T1000 (cell line): ENCODE data around the gene SNX8.

Experiments
- DNase-seq: peaks from one replicate; lab custom pipeline; 2025; ENCODE audit warnings: mixed read lengths; lab: John Stamatoyannopoulos, UW

The SNX8 gene

DNA sequence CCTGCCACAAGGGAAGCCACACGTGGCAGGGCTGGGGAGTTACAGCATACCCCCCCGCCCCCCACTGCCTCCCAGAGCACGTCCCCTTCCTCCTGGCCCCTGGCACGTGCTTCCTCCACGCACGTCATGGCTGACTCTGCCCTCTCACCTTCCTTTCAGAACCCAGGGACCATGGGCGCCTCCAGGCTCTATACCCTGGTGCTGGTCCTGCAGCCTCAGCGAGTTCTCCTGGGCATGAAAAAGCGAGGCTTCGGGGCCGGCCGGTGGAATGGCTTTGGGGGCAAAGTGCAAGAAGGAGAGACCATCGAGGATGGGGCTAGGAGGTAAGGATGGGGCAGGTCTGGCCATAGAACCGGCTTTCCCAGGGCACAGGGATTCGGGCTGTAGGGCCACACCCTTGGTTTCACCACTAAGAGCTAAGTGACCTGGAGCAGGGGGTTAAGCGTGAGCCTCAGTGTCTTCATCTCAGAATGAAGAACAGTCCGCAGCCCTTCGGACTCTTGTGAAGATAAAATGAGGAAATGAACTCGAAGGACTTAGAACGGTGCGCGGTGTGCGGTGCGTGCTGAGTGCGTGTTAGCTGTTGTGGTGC is 69.7 kb downstream of the SNX8 start:
- DNase-seq = no peak

DNA sequence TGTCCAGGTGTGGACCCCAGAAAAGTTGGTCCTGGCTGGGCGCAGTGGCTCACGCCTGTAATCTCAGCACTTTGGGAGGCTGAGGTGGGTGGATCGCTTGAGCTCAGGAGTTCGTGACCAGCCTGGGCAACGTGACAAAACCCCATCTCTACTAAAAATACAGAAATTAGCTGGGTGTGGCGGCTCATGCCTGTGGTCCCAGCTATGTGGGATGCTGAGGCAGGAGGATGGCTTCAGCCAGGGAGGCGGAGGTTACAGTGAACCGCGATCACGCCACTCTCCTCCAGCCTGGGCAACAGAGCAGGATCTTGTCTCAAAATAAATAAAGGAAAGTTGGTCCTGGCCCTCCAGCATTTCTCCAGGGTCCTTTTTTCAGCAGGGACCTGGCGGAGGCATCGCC is 70.8 kb downstream of the SNX8 start:
- DNase-seq = no peak

DNA sequence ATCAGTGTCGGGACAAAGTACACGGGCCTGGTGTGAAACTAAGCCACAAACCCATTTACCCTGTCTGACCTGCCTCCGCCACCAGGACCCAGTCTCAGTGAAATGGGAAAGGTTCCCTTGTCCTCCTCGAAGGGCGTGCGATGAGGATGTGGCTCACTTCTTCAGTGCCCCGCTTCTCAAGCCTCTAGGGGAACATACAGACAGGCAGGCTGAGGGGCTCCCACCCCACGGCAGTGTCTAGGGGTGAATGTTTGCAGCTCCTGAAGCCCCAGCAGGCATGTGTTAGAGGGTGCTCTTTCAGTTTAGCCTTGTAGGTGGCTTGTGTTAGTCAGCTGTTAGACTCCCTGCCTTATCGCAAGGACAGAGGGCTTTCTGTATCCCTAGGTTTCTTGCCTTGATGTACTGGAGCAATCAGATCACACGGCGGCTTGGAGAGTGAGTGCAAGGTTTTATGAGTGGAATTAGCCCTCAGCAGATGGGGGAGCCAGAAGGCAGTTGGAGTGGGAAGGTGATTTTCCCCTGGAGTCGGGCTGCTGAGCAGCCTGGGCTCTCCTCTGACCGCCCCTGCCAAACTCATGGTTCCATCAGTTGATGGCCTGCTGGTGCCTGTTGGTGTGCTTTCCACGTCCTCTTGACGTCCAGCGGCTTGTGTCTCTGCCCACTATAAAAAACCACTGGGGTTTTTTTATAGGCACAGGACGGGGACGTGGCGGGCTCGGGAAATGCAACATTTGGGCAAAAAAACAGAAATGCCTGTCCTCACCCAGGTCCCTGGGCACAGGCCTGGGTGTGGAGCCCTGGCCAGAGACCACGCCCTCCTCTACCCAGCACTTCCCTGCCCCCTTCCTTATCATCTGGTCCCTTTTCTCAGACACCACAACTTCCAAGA is 71.5 kb downstream of the SNX8 start:
- no peak for DNase-seq

DNA sequence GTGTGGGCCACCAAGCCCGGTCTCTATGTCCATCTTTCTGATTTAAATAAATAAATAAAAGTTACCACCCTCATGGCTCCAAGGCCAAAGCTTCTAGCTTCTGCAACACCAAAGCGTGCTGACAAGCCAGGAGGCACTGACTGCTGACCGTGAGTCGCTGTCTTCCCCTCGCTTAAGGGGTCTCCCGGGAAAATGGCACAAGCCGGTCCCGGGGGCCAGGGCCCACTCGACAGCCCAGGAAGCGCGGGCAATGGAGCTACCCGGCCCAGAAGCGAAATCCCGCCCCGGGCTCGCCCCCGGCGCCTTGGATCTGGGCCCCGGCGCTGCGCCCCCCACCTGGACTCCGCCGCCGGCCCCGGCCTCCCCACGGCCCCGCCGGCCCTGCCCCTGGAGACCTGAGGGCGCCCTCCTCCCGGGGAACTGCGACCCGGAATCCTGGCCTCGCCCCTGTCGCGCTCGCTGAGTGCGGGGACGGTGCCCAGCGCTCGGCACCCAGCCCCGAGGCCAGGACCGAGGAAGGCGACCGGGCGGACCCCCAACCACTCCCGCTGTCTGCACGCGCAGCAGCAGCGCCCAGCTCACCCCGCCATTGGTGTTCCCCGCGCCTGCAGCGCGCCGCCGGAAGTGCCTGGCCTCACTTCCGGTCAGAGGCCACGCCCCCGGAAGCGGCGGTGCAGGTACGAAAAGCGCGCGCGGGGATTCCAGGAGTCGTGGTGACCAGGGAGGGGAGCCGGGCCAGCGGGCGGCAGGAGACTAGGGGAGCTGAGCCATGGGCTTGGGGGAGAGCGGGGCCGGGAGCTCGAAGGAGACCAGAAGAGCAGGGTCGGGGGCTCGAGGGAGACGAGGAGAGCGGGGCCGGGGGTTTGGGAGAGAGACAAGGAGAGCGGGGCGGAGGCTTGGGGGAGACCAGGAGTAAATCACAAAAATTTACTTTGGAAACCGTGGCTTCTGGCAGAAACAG is 72.4 kb downstream of the SNX8 start, which contains the start of the genes MRM2 and NUDT1:
Gene MRM2, minus strand, starts transcription at position 626 of the 961 bp plus-strand sequence. Its CDS starts 36 bp downstream, at position 590.
Gene NUDT1, plus strand, starts transcription at position 647 of the 961 bp plus-strand sequence. CDS start 2,349 bp downstream, outside the sequence.
- DNase-seq = peak; percentile 63

DNA sequence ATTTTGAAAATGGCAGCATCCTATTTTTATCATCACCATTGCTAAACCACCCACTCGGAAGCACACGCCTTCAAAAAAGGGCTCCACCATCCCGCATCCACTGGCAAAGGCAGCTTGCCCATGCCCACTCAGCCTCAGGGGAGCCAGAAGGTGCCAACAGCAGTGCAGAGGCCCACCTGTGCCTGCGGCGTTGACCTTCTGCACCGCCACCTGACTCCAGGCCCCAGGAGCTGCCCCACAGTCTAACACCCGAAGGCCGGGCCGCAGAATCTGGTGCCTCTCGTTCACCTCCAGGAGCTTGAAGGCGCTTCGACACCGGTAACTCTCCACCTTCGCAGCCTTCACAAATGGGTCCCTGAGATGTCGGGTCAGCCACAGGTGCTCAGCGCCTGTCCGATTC is 75.0 kb downstream of the SNX8 start:
- no peak for DNase-seq

DNA sequence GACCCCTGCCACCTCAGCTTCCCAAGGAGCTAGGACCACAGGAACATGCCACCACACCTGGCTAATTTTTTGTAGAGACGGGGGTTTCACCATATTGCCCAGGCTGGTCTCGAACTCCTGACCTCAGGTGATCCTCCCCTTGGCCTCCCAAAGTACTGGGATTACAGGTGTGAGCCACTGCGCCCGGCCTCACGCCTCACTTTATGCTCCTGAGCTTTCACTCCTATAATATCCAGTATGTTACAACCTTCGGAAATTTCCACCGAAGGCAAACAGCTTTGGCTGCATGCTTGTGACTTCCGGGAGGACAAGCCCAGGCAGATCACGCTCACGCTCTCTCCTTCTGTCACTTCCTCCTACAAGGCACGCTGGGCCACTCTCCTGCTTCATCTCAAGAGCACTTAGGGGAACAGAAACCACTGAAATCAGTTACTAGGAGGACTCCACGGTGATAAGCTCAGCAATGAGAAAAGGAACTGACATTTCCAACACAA is 77.1 kb downstream of the SNX8 start:
- no peak for DNase-seq

DNA sequence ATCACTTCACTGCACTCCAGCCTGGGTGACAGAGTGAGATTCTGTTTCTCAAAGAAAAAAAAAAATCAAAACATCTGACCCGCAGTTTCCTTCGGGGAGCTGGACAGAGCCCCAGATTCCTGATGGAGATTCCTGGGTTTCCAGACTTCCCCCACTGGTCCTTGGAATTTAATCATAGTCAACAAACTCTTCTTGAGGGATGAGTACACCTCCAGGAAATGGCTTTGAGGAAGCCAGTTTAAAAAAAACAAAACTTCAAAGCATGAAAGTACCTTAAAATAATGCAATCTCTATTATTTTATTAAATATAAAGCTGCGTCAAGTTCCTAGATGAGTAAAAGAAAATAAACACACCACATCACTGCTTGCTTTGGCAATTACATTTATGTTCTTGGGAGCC is 80.3 kb downstream of the SNX8 start:
- DNase-seq = no peak

DNA sequence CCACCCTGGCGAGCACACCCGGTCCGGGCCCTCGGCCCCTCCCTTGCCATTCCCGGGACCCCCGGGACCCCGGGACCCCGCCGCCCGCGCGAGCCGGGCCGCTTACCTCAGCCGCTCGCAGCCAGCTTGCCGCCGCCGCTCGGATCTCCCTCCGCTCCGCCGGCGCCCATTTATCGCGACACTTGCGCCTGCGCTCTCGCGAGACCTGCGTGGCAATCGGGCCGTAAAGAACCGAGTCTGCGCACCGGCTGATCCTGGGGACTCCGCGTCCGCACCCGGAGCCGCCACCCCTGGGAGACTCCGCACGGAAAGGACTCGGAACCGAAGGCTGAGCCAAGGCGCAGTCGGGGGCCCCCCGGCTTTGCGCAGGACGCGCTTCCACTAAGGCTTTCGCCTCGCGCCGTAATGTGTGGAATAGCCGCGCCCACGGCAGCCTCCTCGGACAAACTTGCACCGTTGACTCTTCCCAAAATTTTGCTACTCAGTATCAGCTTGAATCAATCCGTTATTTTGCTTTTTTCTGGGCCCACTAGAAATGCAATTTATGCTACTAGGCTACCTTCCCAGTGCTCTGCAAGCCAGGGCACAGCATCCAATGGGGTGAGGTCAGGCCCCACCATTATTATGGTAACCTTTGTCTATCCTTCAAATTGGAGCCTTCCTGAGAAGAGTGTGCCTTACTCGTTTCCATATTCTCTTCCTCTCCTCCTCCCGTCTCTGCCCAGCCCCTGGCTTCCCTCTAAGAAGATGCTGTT is 81.3 kb downstream of the SNX8 start, which contains the start of gene MAD1L1:
Gene MAD1L1, minus strand, starts transcription at position 180 of the 755 bp plus-strand sequence. CDS start 2,812 bp downstream, outside the sequence.
- peak; percentile 87 for DNase-seq

DNA sequence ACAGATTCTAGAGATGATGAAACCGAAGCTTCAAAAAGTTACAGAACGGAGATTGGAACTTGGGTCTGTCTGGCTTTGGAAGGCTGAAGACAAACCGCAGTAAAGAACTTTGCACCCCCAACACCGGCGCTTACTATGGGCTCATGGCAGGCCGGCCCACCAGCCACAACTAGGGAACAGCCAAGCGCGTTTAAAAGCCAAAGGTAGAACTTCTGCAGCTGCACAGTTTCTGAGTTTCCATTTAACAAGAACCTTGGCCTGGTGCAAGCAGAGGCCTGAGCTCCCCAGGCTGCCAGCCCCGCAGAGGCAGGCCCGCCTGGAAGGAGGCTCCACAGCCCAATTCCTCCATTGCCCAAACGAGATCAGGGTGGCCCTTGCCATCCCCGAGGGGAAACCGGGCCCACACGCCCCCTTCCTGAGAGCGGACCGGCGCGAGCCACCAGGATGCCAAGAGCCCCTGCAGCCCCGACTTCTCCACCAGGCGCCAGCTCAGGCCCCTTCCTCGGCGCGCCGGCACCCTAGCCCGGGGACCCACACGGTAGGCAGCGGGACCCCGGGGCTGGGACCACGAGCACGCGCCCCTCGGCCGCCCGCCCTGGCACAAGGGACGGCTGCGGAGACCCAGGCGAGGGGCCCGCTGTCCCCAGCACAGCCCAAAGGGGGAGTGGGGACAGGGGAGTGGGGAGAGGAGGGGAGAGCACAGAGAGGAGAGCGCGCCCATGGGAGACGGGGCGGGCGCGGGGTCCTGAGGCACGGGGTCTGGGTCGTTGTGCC is 82.1 kb downstream of the SNX8 start:
- no peak for DNase-seq

DNA sequence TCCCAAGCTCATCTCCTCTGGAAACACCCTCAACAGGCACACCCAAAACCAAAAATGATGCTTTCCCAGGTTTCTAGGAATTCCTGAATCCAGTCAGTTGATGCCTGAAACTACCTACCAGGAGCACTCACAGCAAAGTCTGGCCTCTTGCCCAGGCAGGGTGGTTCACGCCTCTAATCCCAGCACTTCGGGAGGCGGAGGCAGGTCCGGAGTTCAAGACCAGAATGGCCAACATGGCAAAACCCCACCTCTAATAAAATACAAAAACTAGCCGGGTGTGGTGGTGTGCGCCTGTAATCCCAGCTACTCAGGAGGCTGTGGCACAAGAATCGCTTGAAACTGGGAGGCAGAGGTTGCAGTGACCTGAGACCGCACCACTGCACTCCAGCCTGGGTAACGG is 83.4 kb downstream of the SNX8 start:
- DNase-seq = no peak

DNA sequence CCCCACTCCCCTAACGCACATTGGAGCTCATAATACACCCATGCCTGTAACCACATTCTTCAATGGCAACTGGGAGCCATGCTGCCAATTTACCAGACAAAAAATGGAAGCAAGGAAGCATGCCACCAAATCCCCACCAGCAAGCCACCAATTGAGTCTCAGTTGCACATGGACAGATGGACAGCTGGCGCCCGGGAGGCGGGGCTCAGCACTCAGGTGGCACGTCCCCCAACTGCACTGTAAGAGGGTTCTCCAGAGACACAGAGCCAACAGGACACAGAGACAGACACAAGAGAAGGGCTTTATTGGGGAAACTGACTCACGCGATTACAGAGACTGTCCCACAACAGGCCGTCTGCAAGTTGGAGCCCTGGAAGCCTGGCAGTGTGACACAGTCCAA is 84.0 kb downstream of the SNX8 start:
- DNase-seq = no peak

DNA sequence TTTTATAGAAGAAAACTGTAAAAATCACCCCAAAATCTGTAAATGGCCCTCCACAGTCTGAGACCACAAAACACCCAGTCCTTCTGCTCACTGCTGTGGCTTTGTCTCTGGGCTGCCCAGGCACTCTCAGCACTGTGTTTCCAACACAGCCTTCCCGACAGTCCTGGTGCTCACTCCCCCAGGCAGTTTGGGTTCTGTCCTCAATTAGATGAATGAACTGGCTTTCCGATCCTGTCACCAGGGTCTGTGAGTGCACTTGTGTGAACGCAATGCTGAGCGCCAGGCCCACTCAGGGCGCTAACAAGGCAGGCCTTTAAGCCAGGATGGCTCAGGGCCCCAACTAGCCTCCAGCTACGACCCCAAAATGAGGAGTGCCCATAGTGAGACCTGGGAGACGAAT is 84.8 kb downstream of the SNX8 start:
- no peak for DNase-seq

DNA sequence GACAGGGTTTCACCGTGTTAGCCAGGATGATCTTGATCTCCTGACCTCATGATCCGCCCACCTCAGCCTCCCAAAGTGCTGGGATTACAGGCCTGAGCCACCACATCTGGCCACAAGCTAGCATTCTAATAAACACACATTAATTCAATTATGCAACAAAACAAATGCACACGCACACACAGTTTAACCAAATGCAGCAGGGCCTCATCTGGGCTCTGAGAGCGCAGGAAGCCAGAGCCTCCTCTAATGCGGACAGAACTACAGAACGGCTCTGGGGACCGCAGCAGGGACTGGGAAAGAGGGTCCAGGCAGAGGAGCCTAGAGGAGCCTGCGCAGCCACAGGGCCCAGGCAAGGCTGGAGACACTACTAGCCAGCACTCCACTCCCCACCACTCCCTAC is 85.3 kb downstream of the SNX8 start:
- no peak for DNase-seq

DNA sequence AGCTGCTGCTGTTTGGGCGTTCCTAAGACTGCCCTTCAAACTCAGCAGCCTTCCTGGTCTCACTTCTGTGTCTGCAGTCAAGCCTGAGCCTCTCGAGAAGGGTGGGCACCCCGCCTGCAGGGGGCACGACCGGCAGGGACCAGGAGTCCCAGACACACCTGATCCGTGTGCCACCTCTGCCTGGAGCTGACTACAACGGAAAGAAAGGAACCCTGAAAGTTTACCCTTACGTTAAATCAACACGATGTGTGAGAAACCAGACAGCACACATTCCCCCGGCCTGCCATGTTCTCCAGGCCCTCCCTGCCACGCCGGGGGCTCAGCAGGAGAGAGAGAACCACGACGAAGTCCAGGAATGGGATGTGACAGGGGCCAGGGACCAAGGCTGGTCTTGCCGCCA is 86.5 kb downstream of the SNX8 start:
- DNase-seq = no peak

DNA sequence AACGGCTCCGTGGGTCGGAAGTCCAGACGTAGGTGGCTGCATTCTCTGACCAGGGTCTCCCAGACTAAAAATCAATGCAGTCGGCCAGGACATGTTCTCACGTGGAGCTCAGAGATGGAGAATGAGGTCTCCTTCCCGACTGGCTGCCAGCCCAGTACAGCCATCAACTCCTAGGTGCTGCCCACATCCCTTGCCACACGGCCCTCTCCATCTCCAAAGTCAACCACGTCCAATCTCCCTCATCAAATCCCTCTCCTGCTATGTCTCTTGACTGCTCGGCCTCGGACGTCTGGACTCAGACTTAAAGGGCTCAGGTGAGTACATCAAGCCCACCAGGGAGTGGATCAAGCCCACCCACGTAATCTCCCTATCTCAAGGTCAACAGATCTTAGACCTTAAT is 88.4 kb downstream of the SNX8 start:
- no peak for DNase-seq

DNA sequence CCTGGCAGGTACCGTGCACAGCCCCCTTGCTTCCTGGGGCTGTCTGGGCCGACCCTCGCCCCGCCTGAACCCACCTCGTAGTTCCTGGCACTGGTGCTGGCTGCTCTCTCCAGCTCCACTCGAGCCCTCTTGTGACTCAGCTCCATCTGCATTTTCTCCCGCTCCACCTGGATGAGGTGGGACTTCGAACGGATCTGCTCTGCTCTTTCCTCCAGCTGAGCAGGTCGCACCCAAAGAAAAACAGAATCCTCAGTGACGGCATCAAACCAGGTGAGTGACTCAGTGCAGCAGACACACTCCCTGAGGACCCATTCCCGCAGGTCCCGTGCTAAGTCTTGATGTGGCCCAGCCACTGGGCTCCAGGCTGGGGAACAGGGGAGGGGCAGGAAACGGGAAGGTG is 88.9 kb downstream of the SNX8 start:
- DNase-seq = no peak

DNA sequence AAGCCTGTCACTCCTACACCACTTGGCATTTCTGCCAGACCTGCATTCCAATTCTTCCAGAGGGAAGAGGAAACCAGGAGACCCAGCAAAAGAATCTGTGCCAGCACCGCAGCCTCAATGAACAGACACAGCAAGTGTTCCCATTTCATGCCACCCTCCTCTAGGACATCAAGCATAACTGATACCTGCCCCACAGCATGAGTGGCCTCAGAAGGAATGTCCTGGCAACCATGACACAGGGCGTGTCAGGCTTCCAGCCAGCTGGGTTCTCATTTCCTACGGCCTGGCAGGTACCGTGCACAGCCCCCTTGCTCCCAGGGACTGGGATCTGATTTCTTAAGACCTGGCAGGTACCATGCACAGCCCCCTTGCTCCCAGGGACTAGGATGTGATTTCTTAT is 89.3 kb downstream of the SNX8 start:
- no peak for DNase-seq

DNA sequence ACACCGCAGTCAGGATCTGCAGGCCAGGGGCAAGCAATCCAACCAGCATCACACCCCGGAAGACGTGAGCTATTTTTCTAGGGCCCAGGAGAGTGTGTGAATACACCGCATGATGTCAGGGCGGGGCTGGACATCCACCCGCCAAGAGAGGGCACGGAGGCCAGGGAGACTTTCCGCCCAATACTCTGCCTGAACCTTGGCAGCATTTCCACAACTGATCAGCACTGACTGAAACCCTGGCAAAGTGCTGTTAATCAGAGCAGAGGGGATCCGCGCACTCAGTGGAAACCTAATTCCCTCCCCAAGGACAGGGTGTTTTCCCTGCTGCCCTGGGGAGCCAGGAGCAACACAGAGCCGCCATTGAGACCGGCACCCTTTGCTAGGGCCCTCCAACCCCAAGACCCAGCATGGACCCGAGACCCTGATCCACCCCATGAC is 89.7 kb downstream of the SNX8 start:
- no peak for DNase-seq

DNA sequence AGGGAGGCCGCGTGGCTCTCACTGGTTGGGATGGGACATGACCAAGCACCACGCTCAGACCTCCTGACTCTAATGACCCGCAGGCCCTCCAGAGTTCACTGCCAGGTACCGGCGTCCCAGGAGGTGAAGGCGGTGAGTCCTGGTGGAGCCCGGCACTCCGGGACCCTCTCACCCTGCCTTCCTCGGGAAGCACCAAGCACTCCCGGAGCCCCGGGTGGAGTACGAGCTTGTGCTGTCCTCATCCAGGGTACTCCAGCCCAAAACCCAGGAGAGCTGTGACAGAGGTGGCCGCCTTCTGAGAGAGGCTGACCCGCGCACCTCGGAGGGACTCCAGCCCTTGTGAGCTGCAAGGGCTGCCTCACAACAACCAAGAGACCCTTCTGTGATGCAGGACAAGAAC is 90.9 kb downstream of the SNX8 start:
- no peak for DNase-seq

DNA sequence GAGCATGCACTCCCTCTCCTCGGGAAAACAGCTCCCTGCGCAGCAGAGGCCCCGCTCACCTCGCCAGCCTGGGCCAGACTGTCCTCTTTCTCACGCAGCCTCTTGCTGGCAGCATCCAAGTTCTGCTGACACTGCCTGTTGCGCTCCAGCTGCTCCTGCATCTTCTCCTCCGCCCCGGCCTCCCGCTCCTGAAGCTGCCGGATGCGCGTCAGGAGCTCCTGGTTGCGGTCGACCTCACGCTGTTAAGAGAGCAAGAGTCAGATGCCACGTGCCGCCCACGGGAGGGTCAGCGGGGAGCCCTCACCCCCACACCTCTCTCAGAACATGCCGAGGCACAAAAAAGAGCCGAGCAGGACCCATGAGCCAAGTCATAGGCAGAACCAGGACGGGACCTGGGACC is 91.7 kb downstream of the SNX8 start:
- no peak for DNase-seq
